HG03378 (cell line): ENCODE data around the gene SEMA3E.
"Not testable (repeated sequence)": the region's sequence is repeated elsewhere in the genome, so short reads cannot be mapped to it uniquely, and the experiment has no call there.

Experiments
- ATAC-seq: cut with Tn5 transposase; IDR thresholded peaks from one replicate; pipeline ENCODE4 v1.9.1; 2021; ENCODE audit warnings: mild to moderate bottlenecking, moderate library complexity; ENCODE audit not compliant: unreplicated experiment

SEMA3E gene

DNA sequence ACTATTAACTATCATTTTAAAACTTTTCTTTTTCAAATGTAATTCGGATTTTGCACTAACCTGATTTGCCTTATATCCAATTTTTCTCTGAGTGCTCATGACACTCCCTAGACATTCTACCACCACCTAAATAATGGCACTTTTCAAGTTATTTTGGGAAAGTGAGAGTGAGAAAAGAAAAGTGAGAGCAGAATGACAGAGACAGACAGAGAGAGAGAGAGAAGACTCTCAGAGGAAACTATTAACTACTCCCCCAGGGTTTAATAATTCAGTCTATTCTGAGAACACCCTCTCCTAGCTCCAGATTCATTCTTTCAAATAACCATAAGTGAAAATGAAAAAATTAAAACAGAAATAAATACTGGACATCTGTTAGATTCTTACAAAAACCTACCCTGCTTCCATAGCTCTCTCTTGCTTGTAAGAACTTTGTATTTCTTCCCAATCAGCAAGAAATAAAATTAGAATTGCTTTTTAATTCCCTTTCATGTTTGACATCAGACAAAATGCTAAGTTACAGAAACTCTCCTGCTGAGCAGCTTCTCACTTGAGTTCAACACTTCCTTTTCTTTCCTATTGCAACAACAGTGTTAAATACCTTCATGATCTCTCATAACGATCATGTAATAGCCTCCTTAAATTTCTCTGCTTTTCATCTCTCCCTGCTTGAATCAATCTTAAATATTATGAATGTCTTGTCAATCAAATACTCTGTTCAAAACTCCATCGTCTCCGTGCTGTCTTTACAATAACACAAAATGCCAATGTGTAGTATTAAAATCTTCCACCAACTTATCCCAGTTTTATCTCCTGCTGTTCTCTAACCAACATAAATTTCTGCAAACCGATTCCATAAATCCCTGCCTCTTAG, 191.7 kb downstream of the SEMA3E start:
- ATAC-seq: no peak

GRCh38 chr7:83456413-83456812, 192.5 kb downstream of the SEMA3E start:
- ATAC-seq: no peak

GRCh38 chr7:83455612-83456011, 193.3 kb downstream of the SEMA3E start:
- ATAC-seq: no peak

GRCh38 chr7:83452256-83452655, 196.7 kb downstream of the SEMA3E start:
- no peak for ATAC-seq

DNA sequence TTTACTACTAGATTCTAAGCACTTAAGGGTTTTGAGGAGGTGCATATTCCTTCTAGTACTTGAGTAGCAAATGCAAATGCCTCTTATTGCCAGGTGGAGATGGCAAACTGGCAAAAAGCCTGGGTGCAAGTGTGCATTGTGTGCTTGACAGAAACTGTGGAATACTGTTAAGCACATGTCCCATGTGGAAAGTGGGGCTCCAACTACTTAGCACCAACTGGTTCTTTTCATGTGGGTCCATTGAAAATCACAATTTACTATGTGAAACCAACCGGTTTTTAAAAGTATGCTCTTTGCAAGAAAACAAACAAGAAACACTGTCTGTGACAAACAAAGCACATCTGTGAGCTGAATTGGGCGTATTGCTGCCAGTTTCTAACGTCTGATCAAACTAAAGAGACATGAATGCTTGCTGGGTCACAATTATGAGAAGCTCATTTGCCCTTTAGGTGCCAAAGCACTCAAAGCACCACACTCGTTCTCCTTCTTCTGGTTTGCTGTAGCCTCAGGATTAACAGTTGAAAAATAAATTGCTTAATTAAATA, 197.4 kb downstream of the SEMA3E start:
- ATAC-seq: no peak

DNA sequence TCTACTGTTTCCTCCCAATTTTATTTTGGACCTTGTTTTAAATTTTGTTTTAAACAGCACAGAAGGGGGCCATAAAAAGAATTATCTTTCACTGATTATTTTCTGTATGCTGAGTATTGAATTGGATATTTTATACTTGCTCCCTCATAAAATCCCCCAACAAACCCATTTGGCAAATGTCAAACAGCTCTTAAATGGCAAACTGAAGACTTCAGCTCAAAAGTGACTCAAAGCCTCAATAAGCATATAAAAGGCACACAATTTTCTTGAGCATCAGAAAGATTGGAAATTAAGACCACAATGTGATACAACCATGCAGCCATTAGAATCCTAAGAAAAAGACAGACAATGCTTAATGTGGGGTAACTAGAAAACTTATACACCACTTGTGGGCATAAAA, 199.2 kb downstream of the SEMA3E start:
- no peak for ATAC-seq

DNA sequence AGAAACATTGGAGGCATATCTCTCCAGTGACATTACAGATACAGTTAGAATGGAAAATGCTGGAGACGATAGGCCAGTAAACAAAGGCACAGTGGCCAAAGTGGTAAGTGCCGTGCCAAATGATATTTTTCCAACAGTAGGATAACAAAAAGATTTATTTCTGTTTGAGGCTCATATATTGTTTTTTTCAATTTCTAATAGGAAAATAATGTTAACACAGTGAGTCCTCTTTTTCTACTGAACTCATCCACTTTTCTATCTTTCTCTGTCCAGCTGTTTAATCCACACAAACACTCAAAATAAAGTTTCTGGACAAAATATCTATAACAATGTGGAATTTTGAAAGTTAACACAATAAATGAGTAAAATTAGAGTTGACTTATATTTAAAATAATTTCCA, 201.3 kb downstream of the SEMA3E start:
- ATAC-seq: no peak

DNA sequence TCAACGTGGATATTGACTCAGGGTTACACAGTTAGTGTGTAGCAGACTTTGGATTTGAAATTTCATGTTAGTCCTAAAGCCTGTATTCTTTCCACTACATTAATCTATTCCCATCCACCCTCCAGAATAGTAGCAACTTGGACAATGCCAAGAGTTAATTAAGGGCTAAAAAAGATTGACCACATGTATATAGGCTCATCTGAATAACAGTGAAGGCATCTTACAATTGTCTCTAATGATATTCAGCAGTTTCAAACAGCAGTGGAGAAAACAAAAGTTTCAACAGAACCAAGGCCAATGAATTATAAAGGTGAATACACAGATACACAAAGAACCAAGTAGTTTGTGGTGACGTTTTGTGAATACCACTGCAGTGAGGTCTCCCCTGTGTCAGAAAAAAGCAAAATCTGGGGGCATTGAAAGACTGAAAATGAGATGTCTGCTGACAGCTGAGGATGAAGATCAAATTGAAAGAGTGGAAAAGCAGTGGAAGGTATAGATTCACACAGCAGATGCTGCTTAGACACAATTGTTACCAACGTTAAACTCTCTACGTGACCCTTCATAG, 202.8 kb downstream of the SEMA3E start:
- ATAC-seq: no peak

DNA sequence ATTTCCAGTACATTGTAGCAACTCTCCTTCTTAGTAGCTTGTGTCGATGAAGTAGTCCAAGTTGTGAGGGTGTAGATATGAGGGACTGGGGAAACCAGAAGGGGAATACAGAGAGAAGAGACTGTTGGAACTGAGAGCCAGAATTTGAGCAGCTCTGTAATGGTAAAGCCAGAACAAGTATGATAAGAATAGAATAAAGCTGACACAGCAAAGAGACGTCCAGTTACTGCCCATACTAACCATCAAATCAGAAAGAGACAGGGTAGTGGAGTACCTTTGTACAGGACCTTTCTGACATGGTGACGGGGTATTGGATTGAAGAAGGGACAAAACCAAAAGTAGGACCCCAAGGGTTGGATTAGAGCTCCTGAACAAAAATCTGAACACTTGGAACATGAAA, 206.0 kb downstream of the SEMA3E start:
- no peak for ATAC-seq

DNA sequence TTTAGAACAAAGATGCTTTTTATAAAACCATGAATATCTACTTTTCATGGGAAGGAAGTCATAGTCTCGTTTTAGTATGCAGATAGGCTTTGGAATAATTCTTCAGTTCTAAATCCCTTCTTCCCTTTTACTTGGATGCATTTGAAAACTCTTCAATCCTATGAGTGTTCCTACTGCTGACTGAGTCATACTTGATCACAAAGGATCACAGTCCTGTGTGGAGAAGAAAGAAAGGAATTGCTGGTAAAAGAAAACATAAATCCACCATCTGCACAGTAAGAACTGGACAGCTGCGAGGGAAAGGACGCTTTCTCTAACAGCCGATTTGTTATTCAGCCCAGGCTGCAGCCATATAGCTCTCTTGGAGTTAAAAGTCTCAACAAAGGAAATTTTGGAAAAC, 209.9 kb downstream of the SEMA3E start:
- ATAC-seq: no peak

- not testable (repeated sequence) for ATAC-seq
Measured at GRCh38 chr7:83430289-83430688, 218.7 kb downstream of the SEMA3E start.

- ATAC-seq: no peak
Measured at GRCh38 chr7:83429493-83429892, 219.4 kb downstream of the SEMA3E start.

- no peak for ATAC-seq
Measured at GRCh38 chr7:83427884-83428283, 221.1 kb downstream of the SEMA3E start.

- ATAC-seq: no peak
Measured at GRCh38 chr7:83426325-83426724, 222.6 kb downstream of the SEMA3E start.

DNA sequence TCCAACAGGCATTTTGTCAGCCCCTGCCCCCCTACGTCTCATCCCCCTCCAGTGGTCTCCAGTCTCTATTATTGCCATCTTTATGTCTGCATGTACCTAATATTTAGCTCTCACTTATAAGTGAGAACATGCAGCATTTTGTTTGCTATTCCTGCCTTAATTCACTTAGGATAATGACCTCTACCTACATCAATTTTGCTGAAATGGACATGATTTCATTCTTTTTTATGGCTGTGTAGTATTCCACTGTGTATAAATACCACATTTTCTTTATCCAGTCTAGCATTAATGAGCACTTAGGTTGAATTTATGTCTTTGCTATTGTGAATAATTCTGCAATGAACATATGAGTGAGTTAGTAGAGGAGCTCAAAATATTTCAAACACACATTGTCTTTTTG, 229.9 kb downstream of the SEMA3E start:
- ATAC-seq: no peak

DNA sequence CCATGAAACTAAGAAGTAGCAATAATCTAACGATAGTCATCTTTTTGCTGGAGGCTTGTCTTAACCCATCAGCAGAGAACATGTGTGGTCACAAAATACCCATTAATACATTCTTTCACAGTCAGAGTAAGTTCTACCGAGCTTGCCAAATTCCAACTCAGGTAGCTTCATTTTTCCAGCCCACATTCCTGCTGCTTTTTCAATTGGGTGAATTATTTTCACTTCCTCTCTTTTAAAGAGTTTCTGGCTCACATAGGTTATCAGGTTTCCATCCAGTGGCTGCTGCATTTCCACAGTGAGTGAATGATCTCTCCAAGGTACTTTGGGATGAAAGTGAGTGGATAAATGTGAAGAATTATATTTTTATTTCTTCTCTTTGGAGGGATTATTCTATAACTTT, 233.1 kb downstream of the SEMA3E start:
- ATAC-seq: no peak

GRCh38 chr7:83414947-83415346, 234.0 kb downstream of the SEMA3E start:
- ATAC-seq: no peak

DNA sequence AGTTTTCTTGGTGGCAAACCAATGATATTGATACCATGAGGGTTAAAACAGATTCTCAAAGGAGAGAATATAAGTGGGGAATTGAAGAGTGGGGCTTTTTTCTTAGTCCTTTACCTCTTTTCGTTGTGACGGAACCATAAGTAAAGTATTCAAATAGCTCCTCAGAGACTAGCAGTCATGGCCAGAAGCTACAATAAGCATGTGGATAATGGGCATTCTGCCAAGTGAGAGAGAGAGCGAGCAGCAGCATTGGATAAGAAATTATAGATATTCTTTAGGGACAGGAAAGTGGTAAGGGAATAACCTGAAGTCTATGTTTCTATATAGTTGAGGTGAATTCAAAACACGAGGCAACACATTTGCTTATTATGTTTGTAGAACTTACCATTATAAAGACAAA, 235.1 kb downstream of the SEMA3E start:
- no peak for ATAC-seq

GRCh38 chr7:83413424-83413823, 235.5 kb downstream of the SEMA3E start:
- no peak for ATAC-seq

- ATAC-seq: peak; percentile 80
Measured at GRCh38 chr7:83410989-83411591, 237.8 kb downstream of the SEMA3E start.

GRCh38 chr7:83394776-83395175, 254.2 kb downstream of the SEMA3E start:
- no peak for ATAC-seq

DNA sequence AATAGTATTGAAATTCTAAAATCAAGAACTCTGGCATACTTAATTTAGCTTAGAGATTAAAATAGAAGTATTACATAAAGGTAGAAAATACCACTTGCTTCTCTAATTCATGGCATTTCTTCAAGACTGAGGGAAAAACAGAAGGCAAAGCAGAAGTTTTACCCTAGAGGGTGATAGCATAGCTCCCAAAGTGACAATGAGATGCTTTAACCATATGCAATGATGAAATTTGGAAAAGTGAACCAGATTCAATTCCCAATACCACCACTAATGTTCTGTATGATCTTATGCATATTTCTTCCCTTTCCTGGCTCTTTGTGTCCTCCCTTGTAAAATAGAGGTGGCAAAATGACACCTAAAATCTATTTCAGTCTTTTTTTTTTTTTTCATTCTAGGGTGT, 260.5 kb downstream of the SEMA3E start:
- ATAC-seq: no peak
